ENCODE results near the gene HCK.

DNA sequence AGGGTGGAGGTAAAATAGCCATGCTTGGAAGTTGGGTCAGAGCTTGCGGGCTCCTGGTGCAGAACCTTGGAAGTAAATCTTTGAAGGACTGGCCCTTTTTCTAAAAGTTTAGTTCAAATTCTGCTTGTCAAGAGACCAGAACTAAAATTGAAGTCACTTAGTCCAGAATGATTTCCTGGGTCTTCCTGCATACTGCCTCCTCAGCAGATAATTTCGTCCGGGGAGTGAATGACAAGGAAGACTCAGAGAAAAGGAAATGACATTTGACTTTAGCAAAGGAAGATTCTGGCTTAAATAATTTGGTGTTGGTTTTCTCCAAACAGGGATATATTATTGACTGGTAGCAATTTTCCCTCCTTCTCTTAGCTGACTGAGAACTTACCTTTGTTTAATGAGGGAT, 58.7 kb downstream of the HCK start:
- no peak for TF ChIP-seq EZH2 (IDR thresholded peaks at IDR 0.05; ENCODE audit: low read length, missing control alignments)
- TF ChIP-seq, protein P1, sequence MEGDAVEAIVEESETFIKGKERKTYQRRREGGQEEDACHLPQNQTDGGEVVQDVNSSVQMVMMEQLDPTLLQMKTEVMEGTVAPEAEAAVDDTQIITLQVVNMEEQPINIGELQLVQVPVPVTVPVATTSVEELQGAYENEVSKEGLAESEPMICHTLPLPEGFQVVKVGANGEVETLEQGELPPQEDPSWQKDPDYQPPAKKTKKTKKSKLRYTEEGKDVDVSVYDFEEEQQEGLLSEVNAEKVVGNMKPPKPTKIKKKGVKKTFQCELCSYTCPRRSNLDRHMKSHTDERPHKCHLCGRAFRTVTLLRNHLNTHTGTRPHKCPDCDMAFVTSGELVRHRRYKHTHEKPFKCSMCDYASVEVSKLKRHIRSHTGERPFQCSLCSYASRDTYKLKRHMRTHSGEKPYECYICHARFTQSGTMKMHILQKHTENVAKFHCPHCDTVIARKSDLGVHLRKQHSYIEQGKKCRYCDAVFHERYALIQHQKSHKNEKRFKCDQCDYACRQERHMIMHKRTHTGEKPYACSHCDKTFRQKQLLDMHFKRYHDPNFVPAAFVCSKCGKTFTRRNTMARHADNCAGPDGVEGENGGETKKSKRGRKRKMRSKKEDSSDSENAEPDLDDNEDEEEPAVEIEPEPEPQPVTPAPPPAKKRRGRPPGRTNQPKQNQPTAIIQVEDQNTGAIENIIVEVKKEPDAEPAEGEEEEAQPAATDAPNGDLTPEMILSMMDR (conservative IDR thresholded peaks at IDR 0.05 in 1 of 2, IDR thresholded peaks at IDR 0.05 in 1 of 2; ENCODE audit: low read depth in 1 of 2, low read length in 2 of 2): no peak
